Pancreas (tissue), 10 donors: ENCODE data around the gene PIGV. TPM values are rescaled to one million over a fixed set of nuclear protein-coding genes. Genes with fewer than 3 reads are reported as not detected.

Source experiments
- ATAC-seq, 4 donors: fragments of 200-7000 bp; cut with Tn5 transposase; one replicate each; pipeline versions ENCODE4 v1.8.0 to v1.9.1; 2020; ENCODE audit warnings: mild to moderate bottlenecking in 4 of 4, moderate library complexity in 4 of 4
- DNase-seq, 6 donors: peaks; one replicate each; pipeline ENCODE4 v3.0.0-alpha.2; 2020
- FAIRE-seq: peaks from 2 replicates; lab custom pipeline; 2012; peaks lifted over from hg19 to GRCh38; lab: Jason Lieb, UNC
- H3K27ac ChIP-seq, 4 donors: fragments of 200-600 bp; sonication (generic); 1 replicate in 3 of 4; 2 replicates in 1 of 4; pipeline versions ENCODE4 v1.5.0 to v1.8.0; 2020
- H3K27me3 ChIP-seq, 4 donors: fragments of 200-600 bp; one replicate each; pipeline ENCODE4 v1.8.0; 2021
- H3K36me3 ChIP-seq, 3 donors: fragments of 200-600 bp; sonication (generic) in 1 of 3; one replicate each; pipeline versions ENCODE4 v1.5.0 to v1.8.0; 2020 to 2021
- H3K4me1 ChIP-seq, 3 donors: fragments of 200-600 bp; one replicate each; pipeline ENCODE4 v1.8.0; 2021
- H3K4me3 ChIP-seq, 4 donors: fragments of 200-600 bp; sonication (generic) in 2 of 4; one replicate each; pipeline versions ENCODE4 v1.5.0 to v1.8.0; 2020 to 2021
- H3K9me3 ChIP-seq, 4 donors: fragments of 200-600 bp; one replicate each; pipeline ENCODE4 v1.8.0; 2021
- WGBS, 2 donors: extraction: QIAGEN DNeasy Blood & Tissue Kit; methylation state at CpG; one replicate each; pipeline ENCODE4 v1.1.7; 2013; 5-methylcytosine and 5-hydroxymethylcytosine counted together
- intact Hi-C, 3 donors: fragments of 100-400 bp; cut with DNase I; formaldehyde crosslinking; loops; one replicate each; pipeline versions ENCODE4 v1.11.1 to v1.14.2; 2022
- polyA plus RNA-seq, 2 donors: library from polyadenylated mRNA; stranded (reverse); fragments of 200-250 nt; gene quantifications; one replicate each; pipeline ENCODE4 v1.2.3, GENCODE V29; 2013
- total RNA-seq, 6 donors: library from RNA; stranded (reverse); fragmentation: NEBNext Ultra II Directional in 4 of 6; extraction: Animal tissue kit (Norgen Biotek cat#: 25700) in 4 of 6; gene quantifications; one replicate each; pipeline versions ENCODE4 v1.2.1 to v1.2.4, GENCODE V29; 2021 to 2023
- TF ChIP-seq, protein P1 (sequence below), 4 donors: fragments of 200-600 bp; sonication (generic) in 3 of 4; IDR thresholded peaks; one replicate each; pipeline versions ENCODE4 v1.5.0 to v1.8.0; 2021; ENCODE audit warnings: antibody characterized with exemption in 4 of 4
- donor health status: healthy with polysubstance abuse.
- donor health status: DM: no; HTN: no; CAD: no; lungs with moderate emphysema.
- donor health status: DM: no; HTN: no; CAD: no.
- donor health status: control.
- donor health status: control.
- donor health status: Bipolar disorder and iron deficiency.
- donor health status: DM: yes; HTN: yes; CAD: no.
- donor health status: DM: no; HTN: no; CAD: no.
- donor health status: DM: no; HTN: no; CAD: no.
- donor health status: DM: yes; HTN: yes; CAD: no.

PIGV gene
- total and polyA plus RNA-seq, 8 donors, result 3.3 to 9.5 (median 6.5) TPM

DNA sequence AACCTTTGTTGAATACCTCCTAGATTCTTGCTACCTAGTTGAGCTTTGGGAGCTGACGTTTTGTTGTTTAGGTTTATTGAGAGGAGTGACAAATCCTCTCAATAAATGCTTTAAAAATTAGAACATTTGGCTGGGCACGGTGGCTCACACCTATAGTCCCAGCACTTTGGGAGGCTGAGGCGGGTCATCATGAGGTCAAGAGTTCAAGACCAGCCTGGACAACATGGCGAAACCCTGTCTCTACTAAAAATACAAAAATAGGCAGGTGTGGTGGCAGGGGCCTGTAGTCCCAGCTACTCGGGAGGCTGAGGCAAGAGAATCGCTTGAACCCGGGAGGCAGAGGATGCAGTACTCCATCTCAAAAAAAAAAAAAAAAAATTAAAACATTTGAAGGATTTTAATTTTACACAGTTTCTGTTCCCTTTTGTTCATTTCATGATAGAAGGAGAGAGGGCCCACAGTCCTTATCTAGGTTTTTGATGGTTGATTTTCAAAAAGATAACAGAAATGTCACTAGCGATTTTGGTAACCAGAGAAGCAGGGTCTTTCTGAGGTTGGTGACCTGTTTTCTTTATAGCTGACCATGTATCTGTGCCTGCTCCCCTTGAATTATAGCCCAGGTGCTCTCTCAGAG, 44.2 kb upstream of the PIGV start:
- TF ChIP-seq, protein P1, sequence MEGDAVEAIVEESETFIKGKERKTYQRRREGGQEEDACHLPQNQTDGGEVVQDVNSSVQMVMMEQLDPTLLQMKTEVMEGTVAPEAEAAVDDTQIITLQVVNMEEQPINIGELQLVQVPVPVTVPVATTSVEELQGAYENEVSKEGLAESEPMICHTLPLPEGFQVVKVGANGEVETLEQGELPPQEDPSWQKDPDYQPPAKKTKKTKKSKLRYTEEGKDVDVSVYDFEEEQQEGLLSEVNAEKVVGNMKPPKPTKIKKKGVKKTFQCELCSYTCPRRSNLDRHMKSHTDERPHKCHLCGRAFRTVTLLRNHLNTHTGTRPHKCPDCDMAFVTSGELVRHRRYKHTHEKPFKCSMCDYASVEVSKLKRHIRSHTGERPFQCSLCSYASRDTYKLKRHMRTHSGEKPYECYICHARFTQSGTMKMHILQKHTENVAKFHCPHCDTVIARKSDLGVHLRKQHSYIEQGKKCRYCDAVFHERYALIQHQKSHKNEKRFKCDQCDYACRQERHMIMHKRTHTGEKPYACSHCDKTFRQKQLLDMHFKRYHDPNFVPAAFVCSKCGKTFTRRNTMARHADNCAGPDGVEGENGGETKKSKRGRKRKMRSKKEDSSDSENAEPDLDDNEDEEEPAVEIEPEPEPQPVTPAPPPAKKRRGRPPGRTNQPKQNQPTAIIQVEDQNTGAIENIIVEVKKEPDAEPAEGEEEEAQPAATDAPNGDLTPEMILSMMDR (IDR thresholded peaks at IDR 0.05), result no peak
- intact Hi-C loops, result no loop called here
- H3K27me3 ChIP-seq, result no peaks in the 10 kb centered on the region
- FAIRE-seq (no peak), ATAC-seq (no peak), DNase-seq (no peak)
- H3K36me3 ChIP-seq, result peaks cover 0 to 6% (median 0%) of the 10 kb centered on the region in 3 donors
- H3K9me3 ChIP-seq, result no peaks in the 10 kb centered on the region
- H3K27ac ChIP-seq, result peak overlapping the region in 2 of 4 donors; percentile 38 to 48
- H3K4me3 ChIP-seq, result no peak overlapping the region
- WGBS, 2 donors, result 89 to 90% methylated on average over 8 of the region's 8 CpGs
- peaks cover 7 to 21% (median 16%) of the 10 kb centered on the region in 3 donors for H3K4me1 ChIP-seq

DNA sequence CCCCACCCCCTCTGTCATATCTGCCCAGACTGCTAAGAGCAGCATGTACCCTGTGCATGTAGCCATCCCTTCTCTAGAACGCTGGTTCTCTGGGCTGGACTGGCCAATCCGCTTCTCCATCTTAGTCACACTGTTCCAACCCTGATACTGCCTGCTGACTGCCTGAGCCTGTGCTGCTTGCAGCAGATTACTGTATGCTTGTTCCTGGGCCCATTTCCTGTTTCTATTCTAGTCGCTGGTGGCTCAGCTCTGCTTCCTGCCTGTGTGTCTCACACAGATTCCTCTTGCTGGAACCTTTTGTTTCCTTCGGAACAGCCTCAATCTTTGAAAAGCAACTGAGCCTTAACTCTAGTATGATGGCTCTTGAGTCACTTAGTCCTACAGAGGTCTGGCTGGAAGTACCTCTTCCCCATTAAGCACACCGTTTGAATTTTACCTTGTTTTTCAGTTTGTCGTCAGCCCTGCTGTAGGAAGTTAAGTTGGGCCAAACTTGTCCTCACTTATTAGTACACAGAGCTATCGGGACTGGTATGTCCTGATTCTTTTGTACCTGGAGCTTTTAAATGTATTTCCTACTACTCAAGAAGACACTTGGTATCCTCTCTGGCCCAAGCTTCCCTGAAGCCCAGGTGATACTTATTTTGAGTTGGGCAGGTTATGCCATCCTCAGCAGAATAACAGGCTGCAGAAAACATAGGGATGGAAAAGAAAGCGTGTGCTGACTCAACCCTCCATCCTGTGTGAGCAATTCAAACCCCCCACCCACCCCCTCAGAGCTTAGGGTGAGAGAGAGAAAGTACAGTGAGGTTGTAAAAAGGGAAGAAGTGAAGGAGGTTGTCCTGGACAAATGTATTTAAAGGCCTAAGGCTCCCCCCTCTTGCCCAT, 43.4 kb upstream of the PIGV start:
- Histone ChIP-seq H3K27ac (peak overlapping the region in 2 of 4 donors; percentile 38 to 48), H3K27me3 (no peaks in the 10 kb centered on the region), H3K9me3 (no peaks in the 10 kb centered on the region), H3K4me3 (no peak overlapping the region), H3K4me1 (peaks cover 7 to 21% (median 16%) of the 10 kb centered on the region in 3 donors), H3K36me3 (peaks cover 0 to 6% (median 0%) of the 10 kb centered on the region in 3 donors)
- TF ChIP-seq, protein P1 (IDR thresholded peaks at IDR 0.05), result no peak
- peak in 3 of 6 donors; percentile 18 to 67 (median 33) for DNase-seq
- 74 to 81% methylated on average over 8 of the region's 8 CpGs for WGBS, 2 donors
- FAIRE-seq, result no peak
- ATAC-seq, result peak; percentile 42 to 85 (median 80)
- intact Hi-C loops, result no loop called here

DNA sequence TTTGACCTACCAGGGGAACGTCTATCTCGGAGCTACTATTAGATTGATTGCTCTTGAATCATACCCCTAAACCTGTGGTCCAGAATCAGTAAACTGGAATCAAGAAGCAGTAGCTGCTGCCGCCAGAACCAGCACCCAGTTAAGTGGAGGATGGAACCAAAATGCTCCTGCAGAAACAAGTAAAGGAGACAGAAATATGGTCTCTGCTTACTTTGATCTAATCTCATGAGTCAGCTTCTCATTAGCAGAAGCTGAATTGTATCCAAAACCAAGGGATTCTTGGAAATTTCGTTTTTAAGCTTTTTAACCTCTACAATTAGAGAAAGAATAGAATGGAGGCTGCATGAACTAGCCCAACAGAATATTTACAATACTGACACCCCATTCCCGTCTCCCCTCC, 42.6 kb upstream of the PIGV start:
- WGBS, 2 donors, result 71 to 76% methylated on average over 5 of the region's 5 CpGs
- peaks cover 6 to 16% (median 12%) of the 10 kb centered on the region in 3 donors for H3K4me1 ChIP-seq
- FAIRE-seq (no peak), ATAC-seq (no peak), DNase-seq (no peak)
- peak overlapping the region in 1 of 4 donors; percentile 48 for H3K27ac ChIP-seq
- H3K36me3 ChIP-seq, result peaks cover 0 to 6% (median 0%) of the 10 kb centered on the region in 3 donors
- TF ChIP-seq, protein P1 (IDR thresholded peaks at IDR 0.05), result no peak
- no peak overlapping the region for H3K4me3 ChIP-seq
- H3K27me3 ChIP-seq, result no peaks in the 10 kb centered on the region
- H3K9me3 ChIP-seq, result no peaks in the 10 kb centered on the region
- intact Hi-C loops, result no loop called here

DNA sequence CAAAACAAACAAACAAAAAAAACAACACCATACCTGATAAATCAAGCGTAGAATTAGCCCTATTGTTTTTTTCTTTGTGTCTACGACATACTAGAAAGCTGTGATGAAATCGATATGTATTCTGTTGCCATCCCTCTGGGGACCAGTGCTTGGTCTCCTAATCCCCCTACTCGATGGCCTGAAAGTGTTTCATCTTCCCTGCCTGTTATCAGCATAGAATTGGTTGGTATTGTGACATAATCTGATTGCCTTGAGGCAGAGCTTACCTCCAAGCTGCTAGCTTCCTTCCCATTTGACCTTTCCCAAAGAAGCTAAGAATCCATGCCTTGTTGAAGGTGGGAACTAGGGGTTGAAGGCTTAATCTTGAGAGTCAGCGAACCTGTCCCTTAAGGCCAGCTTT, 40.7 kb upstream of the PIGV start:
- DNase-seq (no peak), FAIRE-seq (no peak), ATAC-seq (no peak)
- TF ChIP-seq, protein P1 (IDR thresholded peaks at IDR 0.05), result no peak
- Histone ChIP-seq H3K9me3 (no peaks in the 10 kb centered on the region), H3K27ac (no peak overlapping the region), H3K27me3 (no peaks in the 10 kb centered on the region), H3K36me3 (peaks cover 0 to 6% (median 0%) of the 10 kb centered on the region in 3 donors), H3K4me3 (no peak overlapping the region), H3K4me1 (peaks cover 0 to 3% (median 0%) of the 10 kb centered on the region in 3 donors)
- intact Hi-C loops, result no loop called here
- WGBS, 2 donors, result 94 to 96% methylated on average over 5 of the region's 5 CpGs
